Panc1 (cell line): ENCODE results near the gene HYAL1. TPM values are rescaled to one million over a fixed set of nuclear protein-coding genes. Genes with fewer than 3 reads are reported as not detected.

Experiments
- ATAC-seq: fragments of 200-7000 bp; cut with Tn5 transposase; 2 replicates; pipeline ENCODE4 v1.9.1; 2020; ENCODE audit warnings: mild to moderate bottlenecking, moderate library complexity
- Bru-seq: library from RNA; stranded (reverse); fragments of 400-500 nt; gene quantifications from one replicate; lab custom pipeline; 2021; lab: Mats Ljungman, UMichigan
- BruChase-seq, 2 experiments: library from RNA; stranded (reverse); fragments of 400-500 nt; gene quantifications; one replicate each; lab custom pipeline; 2021; lab: Mats Ljungman, UMichigan
- BruUV-seq: library from RNA; stranded (reverse); fragments of 400-500 nt; replicated peaks from 2 replicates; lab custom pipeline; 2021; lab: Mats Ljungman, UMichigan
- CTCF ChIA-PET: fragments of 300-600 bp; sonication (Branson Sonifier 250); formaldehyde crosslinking; loops from one replicate; lab custom pipeline; 2022; ENCODE audit warnings: antibody characterized with exemption; lab: Charles Lee
- POLR2A ChIA-PET: fragments of 300-600 bp; sonication (Branson Sonifier 250); formaldehyde crosslinking; loops from one replicate; lab custom pipeline; 2022; ENCODE audit warnings: antibody characterized with exemption; lab: Charles Lee
- DNase-seq: peaks from one replicate; pipeline ENCODE4 v3.0.0-alpha.2; 2010; ENCODE audit warnings: low read depth, low spot score
- H3K27ac ChIP-seq: 2 replicates; pipeline ENCODE4 v1.5.1; 2011; ENCODE audit warnings: mild to moderate bottlenecking, low read length, inconsistent platforms
- H3K27me3 ChIP-seq: fragments of 200-500 bp; sonication (Bioruptor generic); 2 replicates; pipeline ENCODE4 v1.6.0; 2014; ENCODE audit warnings: low read length, inconsistent platforms; ENCODE audit not compliant: control insufficient read depth, insufficient read depth
- H3K36me3 ChIP-seq: fragments of 200-500 bp; sonication (Bioruptor generic); 2 replicates; pipeline ENCODE4 v1.5.1; 2014; ENCODE audit warnings: inconsistent platforms, mild to moderate bottlenecking, low read length, moderate library complexity; ENCODE audit not compliant: control insufficient read depth, insufficient read depth
- H3K4me1 ChIP-seq: 2 replicates; pipeline ENCODE4 v1.5.1; 2011; ENCODE audit warnings: inconsistent platforms, mild to moderate bottlenecking, low read length, moderate library complexity; ENCODE audit not compliant: control insufficient read depth, insufficient read depth
- H3K4me3 ChIP-seq, 2 experiments: 2 replicates each; pipeline ENCODE4 v1.5.1; 2011 to 2012; ENCODE audit warnings: low read depth in 2 of 2, low read length in 2 of 2, mild to moderate bottlenecking in 2 of 2, inconsistent platforms in 1 of 2, moderate library complexity in 1 of 2
- H3K9me3 ChIP-seq: fragments of 200-500 bp; sonication (Bioruptor generic); 2 replicates; pipeline ENCODE4 v1.5.1; 2014; ENCODE audit warnings: low read depth, mild to moderate bottlenecking, inconsistent platforms, low read length, moderate library complexity; ENCODE audit not compliant: control insufficient read depth, insufficient read depth
- CTCF ChIP-seq: fragments of 450-650 bp; IDR thresholded peaks from 2 replicates; pipeline ENCODE4 v1.5.1; 2017; ENCODE audit warnings: mild to moderate bottlenecking
- POLR2AphosphoS5 ChIP-seq: IDR thresholded peaks from 2 replicates; pipeline ENCODE4 v1.6.1; 2012; ENCODE audit warnings: mild to moderate bottlenecking, low read depth, low read length, moderate library complexity
- REST ChIP-seq, 2 experiments: IDR thresholded peaks; 2 replicates each; pipeline ENCODE4 v1.6.1; 2011 to 2012; ENCODE audit warnings: low read depth in 2 of 2, control low read depth in 1 of 2, low read length in 1 of 2, mild to moderate bottlenecking in 1 of 2, moderate library complexity in 1 of 2; ENCODE audit not compliant: insufficient read depth in 1 of 2
- SIN3A ChIP-seq: IDR thresholded peaks from 2 replicates; pipeline ENCODE4 v1.6.1; 2012; ENCODE audit warnings: low read depth, mild to moderate bottlenecking, low read length, moderate library complexity, borderline replicate concordance; ENCODE audit not compliant: insufficient read depth
- TCF7L2 ChIP-seq: IDR thresholded peaks from 2 replicates; pipeline ENCODE4 v1.6.1; 2011; ENCODE audit warnings: mild to moderate bottlenecking, low read depth, low read length, inconsistent platforms
- in situ Hi-C: cut with HindIII; loops from 2 replicates; pipeline ENCODE4 v1.10.0; 2016; ENCODE audit warnings: low sequenced_read_pairs, low pct_unique_long_range_greater_than_20kb
- intact Hi-C: fragments of 100-400 bp; cut with micrococcal nuclease; formaldehyde crosslinking; loops from one replicate; pipeline ENCODE4 v1.10.0; 2022; ENCODE audit not compliant: unreplicated experiment
- long read RNA-seq: library from polyadenylated mRNA; unstranded; transcript quantifications from one replicate; pipeline ENCODE4 v2.0.0, GENCODE V29; 2021; ENCODE audit not compliant: unreplicated experiment
- polyA plus RNA-seq: library from polyadenylated mRNA; unstranded; fragments of >200 nt; gene quantifications from one replicate; pipeline ENCODE4 v1.2.1, GENCODE V29; 2012; ENCODE audit warnings: missing spikeins; ENCODE audit not compliant: insufficient read length
- total RNA-seq: library from RNA; stranded (reverse); gene quantifications from one replicate; pipeline ENCODE4 v1.2.1, GENCODE V29; 2021; ENCODE audit not compliant: unreplicated experiment

The HYAL1 gene
- 0.18 TPM for total RNA-seq
- polyA plus RNA-seq: 0.24 TPM
- Bru-seq, nascent RNA: percentile 35 among the genes with signal in this experiment
- percentile 40 among the genes with signal in this experiment for BruChase-seq, experiment 1, labeled RNA remaining after a 2-hour chase
- percentile 36 among the genes with signal in this experiment for BruChase-seq, experiment 2, labeled RNA remaining after a 6-hour chase
- long read RNA-seq, partial matches to known transcripts: 0 of 1 reads
- long read RNA-seq, other reads (novel, unspliced or antisense): 1 of 1 reads

- Histone ChIP-seq H3K4me3 (no peak within 1 kb of the TSS), H3K4me1 (peaks cover 3% of the 10 kb centered on the region), H3K36me3 (no peaks in the 10 kb centered on the region), H3K9me3 (no peaks in the 10 kb centered on the region), H3K27ac (no peak within 1 kb of the TSS), H3K27me3 (no peaks in the 10 kb centered on the region)
- in situ Hi-C loops: no loop called here
- BruUV-seq: no TSS peak
- ChIA-PET CTCF (no interaction called here), POLR2A (no interaction called here)
- no peak for ATAC-seq
- DNase-seq: no peak
- intact Hi-C loops: no loop called here
- TF ChIP-seq POLR2AphosphoS5: no peak
Measured at GRCh38 chr3:50303013-50303815, at the start of gene HYAL1. HYAL1 (minus strand) TSS chr3:50303574; CDS start chr3:50302956, 618 bp downstream.

- TSS peak; percentile 91 for BruUV-seq
- in situ Hi-C loops: no loop called here
- intact Hi-C loops: no loop called here
- no peak for ATAC-seq
- Histone ChIP-seq H3K4me3 (no peak overlapping the region), H3K4me1 (peaks cover 20% of the 10 kb centered on the region), H3K27ac (no peak overlapping the region), H3K36me3 (peaks cover 2% of the 10 kb centered on the region; the same call in 1 of the 2 replicates), H3K9me3 (no peaks in the 10 kb centered on the region), H3K27me3 (no peaks in the 10 kb centered on the region)
- ChIA-PET CTCF (no interaction called here), POLR2A (no interaction called here)
- no peak for TF ChIP-seq SIN3A
- TF ChIP-seq TCF7L2: no peak
- peak; percentile 65; the same call in 1 of the 2 replicates for TF ChIP-seq CTCF
- TF ChIP-seq REST (IDR thresholded peaks at IDR 0.05; ENCODE audit: insufficient read depth in 1 of 2, low read depth in 2 of 2, low read length in 1 of 2): no peak
- no peak for TF ChIP-seq POLR2AphosphoS5
- DNase-seq: no peak
Measured at GRCh38 chr3:50352781-50353180, 49.4 kb upstream of the HYAL1 start.
